Stimulated activated CD4-positive, alpha-beta T cell treated with anti-CD3 and anti-CD28 coated beads, Interleukin-12 subunit alpha, Interleukin-12 subunit beta, amount 100 ng/mL, for 4 hours (primary cell): ENCODE data around the gene PAM.
"Not testable (repeated sequence)": the region's sequence is repeated elsewhere in the genome, so short reads cannot be mapped to it uniquely, and the experiment has no call there.

ENCODE experiments used
- DNase-seq: peaks from one replicate; pipeline ENCODE4 v3.0.0-alpha.2; 2020

Gene PAM

DNA sequence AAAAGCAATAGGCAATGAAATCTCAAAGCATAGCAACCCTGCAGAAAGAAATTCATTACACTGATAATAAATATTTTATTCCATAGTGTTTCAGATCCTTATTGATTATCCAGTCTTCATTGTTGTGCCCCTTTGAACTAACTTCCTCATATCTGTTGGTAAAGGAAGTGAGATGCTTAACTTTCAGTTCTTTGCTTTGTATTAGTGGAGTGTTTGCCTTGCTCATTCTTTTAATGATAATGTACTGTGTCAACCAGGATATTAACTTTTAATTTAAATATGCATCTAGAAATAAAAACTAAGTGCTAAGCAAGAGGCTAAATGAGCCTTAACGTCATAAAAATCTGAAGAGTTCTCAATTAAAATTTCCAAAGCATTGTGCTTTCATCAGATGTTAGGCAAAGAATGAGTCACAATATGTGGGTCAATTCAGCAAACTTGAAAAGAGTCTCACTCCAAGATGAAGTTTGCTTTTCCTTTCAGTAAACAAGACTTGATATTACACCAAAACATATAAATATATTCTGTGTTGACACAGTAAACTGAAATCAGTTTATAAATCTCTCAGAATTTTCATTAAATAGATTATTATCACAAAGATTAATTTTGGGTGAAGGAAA, 258.9 kb downstream of the PAM start:
- DNase-seq = no peak

DNA sequence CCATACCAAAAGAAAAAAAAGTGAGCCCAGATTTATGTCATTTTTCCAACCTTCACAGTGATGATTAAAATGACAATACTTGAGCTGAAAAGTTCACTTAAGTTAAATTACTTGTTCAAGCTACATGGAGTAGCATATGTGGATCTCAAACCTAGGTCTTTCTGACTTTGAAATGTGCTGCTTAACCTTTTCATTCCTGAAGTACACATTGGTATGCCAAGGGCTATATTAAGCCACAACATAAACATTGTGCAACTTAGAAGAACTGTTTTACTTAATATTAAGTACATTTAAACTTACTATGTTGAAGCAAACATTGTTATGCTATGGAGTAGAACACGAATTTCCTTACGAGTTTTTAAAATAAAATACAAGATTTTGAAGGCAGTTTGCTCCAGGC, 259.9 kb downstream of the PAM start:
- no peak for DNase-seq

- DNase-seq = no peak
Measured at GRCh38 chr5:103016167-103016566, 261.1 kb downstream of the PAM start.

DNA sequence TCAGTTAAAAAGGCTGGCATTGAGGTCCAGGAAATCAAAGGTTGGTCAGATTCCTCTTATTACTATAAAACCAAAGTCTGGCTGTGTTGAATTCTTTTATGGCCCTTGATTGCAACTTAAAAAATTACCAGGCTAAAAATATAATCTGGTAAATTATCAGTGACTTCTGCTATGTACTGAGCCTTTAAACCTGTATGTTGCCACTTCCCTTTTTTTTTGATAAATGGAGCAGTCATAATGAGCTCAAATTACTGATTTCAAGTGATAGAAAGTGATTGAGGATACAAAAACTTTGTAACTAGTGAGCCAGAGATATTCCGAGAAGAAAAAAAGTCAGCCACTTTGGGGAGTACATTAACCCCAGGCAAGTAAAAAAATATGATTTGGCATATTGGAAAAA, 264.7 kb downstream of the PAM start:
- no peak for DNase-seq

GRCh38 chr5:103021314-103021713, 266.2 kb downstream of the PAM start:
- DNase-seq = no peak

GRCh38 chr5:103027267-103027666, 272.2 kb downstream of the PAM start:
- no peak for DNase-seq

GRCh38 chr5:103031607-103032006, 276.5 kb downstream of the PAM start:
- no peak for DNase-seq

DNA sequence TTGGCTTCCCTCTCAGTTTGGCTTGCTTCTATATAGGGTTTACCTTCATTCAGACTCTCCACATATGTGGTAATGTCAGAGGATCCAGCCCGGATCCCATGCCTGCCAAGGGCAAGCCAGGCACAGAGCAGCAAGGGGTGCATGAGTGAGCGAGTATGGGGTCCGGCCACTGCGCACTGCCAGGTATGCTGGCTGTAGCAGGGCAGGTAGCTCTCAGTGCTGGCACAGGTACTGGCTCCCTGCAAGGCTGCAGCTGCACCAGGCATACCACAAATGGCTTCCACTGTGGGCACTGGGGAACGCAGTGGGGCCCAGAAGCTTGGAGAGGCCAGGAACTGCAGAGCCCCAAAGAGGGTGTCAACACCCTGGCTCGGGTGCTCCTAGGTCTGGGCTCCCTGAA, 278.6 kb downstream of the PAM start:
- DNase-seq = no peak

GRCh38 chr5:103034662-103035392, 279.7 kb downstream of the PAM start:
- no peak for DNase-seq

DNA sequence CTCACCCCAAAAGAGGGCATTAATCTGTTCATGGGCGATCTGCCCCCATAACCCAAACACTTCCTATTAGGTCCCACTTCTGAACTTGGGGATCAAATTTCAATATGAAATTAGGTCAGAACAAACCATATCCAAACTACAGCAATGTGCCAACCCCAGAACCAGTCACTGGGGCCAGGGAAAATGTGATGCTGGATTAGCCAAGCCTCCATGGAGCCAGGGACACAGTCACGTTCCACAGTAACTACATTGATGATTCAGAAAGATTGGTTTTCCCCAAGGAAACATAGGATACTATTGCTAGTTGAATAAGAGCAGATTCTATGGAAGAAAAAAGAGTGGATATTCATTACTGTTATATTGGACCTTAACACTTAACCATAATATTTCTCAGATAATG, 280.6 kb downstream of the PAM start:
- no peak for DNase-seq

DNA sequence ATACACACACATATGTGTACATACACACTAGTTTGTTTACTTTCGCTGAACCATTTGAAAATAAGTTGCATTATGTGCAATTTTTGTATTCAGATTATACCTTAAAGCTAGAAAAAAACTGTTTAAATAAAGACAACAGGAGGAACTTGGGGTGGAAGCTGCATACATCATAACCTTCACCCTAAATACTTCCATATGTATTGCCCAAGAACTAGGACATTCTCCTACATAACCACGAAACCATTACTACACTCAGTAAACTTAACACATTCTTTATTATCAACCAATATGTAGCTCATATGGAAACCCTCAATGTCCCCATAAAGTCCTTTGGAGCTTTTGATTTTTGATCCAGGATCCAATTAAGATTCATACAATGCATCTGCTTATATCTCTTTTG, 281.5 kb downstream of the PAM start:
- DNase-seq = no peak

DNA sequence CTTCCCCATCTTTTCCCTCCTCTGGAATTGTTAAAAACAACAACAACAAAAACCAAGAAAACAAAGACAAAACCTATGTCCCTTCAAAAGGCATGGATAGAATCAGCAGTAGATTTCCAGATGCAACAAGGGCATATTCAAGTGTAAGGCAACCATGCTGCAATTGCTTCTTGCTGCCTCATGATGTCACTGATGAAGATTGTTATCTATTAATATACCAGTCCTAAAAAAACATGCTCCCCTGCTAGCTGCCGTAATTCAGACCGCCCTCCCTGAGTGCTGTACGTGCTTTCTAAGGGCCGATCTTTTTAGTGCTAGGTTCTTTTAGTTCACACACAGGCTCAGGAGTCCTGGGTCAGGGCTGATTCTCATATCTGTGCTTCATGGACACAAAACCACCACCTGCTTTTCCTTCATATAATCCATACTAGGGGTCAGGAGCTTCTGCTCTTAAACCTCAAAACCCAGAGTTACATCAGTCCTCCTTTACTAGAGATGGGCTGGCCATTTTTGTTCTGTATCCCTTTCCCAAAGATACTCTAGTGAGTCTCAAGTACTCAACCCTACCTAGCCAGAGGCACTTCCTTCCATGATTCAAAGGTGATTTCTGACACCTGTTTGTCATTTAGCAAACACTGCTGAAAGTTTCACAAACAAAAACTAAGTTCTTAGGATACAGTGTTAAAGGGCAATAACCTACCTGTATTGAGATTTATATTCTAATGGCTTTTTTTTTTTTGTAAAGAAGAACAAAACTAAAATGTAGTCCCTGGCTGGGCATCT, 282.8 kb downstream of the PAM start:
- no peak for DNase-seq

DNA sequence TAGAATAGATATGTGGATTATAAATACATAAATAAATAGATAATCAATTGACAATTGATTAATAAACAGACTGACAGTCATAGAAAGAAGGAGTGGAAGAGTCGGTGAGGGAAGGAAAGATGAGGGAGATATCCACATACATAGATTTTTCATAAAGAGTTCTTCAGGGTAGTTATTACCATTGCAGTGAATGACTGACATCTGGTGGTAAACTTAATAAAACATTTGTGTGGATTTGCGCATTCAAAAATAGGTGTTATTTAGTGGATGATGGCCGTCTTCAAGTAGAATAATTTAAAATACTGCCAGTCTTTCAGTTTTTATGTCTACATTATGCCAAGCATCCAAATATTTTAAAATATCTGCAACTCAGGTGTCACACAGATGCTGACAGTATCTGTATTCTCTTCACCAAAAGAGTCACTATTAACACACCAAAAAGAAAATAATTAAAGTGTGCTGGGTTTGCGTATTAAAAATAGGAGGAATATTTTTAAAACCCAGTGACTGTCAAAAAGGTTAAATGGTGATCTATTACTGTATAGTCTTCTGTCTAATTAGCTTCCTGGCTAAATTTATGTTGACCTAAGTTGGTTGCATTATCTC, 286.1 kb downstream of the PAM start:
- DNase-seq = no peak

DNA sequence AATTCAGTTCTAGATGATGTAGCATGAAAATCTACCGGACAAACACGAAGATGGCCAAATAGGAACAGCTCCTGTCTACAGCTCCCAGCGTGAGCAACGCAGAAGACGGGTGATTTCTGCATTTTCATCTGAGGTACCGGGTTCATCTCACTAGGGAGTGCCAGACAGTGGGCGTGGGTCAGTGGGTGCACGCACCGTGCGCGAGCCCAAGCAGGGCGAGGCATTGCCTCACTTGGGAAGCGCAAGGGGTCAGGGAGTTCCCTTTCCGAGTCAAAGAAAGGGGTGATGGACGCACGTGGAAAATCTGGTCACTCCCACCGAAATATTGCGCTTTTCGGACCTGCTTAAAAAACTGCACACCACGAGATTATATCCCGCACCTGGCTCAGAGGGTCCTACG, 291.6 kb downstream of the PAM start:
- not testable (repeated sequence) for DNase-seq

GRCh38 chr5:103057208-103058130, 302.4 kb downstream of the PAM start:
- DNase-seq = no peak

- DNase-seq = no peak
Measured at GRCh38 chr5:103059525-103059924, 304.4 kb downstream of the PAM start.

GRCh38 chr5:103060424-103060954, 305.4 kb downstream of the PAM start:
- no peak for DNase-seq

GRCh38 chr5:103066326-103066725, 311.2 kb downstream of the PAM start:
- DNase-seq = no peak

DNA sequence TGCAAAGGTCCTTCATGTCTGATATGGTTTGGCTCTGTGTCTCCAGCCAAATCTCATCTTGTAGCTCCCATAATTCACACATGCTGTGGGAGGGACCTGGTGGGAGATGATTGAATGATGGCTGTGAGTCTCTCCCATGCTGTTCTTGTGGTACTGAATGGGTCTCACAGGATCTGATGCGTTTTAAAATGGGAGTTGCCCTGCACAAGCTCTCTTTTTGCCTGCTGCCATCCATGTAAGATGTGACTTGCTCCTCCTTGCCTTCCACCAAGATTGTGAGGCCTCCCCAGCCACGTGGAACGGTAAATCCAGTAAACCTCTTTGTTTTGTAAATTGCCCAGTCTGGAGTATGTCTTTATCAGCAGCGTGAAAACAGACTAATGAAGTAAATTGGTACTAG, 318.4 kb downstream of the PAM start:
- DNase-seq = not testable (repeated sequence)

DNA sequence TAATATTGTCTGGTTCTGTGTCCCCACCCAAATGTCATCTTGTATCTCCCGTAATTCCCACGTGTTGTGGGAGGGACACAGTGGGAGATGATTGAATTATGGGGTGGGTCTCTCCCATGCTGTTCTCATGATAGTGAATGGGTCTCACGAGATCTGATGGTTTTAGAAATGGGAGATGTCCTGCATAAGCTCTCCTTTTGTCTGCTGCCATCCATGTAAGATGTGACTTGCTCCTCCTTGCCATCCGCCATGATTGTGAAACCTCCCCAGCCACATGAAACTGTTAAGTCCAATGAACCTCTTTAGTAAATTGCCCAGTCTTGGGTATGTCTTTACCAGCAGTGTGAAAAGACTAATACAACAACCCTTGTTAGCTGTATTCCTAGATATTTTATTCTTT, 320.3 kb downstream of the PAM start:
- DNase-seq = no peak
